Dedifferentiated amniotic fluid mesenchymal stem cell (primary cell): ENCODE data around the gene MACF1.
"Not testable (repeated sequence)": the region's sequence is repeated elsewhere in the genome, so short reads cannot be mapped to it uniquely, and the experiment has no call there.

ENCODE experiments used
- DNase-seq: peaks from one replicate; pipeline ENCODE4 v3.0.0-alpha.2; 2016; ENCODE audit errors: extremely low spot score

The MACF1 gene

DNA sequence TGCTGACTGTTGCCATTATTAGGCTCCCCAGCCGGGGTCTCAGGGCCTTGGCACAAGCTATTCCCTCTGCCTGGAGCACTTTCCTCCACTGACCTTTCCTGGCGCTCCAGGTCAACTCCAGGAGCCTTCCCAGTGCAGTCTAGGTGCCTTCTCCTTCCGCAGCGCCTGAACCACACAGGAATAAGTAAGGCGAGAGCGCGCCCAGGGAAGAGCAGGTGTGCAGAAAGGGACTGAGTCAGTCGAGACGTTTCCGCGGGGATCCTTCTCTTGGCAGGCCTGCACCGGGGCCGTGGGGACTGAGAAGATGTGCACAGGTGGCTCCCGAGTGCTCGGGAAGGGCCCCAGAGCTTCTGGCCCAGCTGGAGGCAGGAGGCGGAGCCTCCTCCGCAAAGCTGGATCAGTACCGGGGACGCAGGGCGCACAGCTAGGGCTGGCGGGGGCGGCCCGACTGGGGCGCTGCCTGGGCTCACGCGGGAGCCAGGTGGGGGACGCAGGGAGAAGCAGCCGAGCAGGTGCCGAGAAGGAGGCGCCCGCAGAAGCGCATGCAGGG is 286.2 kb downstream of the MACF1 start:
- no peak for DNase-seq

DNA sequence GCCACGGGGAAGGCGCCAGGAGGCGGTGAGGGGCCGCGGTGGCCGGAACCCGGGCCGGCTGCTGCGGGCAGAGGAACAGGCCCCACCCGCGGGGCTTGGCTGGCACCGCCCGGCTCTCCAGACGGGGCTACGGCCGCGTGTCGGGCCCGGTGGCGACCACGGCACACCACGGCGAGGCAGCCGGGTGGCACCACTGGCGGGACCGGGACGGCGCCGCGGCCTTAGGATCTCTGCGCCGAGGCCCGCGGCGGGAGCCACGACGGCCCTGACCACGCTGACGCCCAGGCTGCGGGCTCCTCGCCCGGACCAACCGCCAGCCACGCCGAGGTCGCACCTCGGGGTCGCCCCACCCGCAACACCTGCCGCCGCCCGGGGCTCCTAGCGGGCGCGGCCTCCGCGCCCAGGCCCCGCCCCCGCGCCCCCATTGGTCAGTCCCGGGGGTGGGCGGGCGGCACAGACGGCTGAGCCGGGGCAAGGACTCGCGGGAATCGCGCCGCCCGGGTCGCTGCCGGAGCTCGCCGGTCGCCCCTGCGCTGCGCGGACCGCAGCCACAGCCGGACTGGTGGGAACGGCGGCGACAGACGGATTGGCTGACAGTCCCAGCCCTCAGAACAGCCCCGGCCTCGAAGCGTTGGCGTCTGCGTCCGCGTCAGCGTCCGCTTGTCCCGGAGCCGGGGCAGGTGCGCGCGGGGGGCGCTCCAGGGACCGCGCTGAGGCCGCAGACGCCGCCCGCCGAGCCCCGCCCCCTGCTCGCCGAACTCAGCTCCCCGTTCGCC is 286.8 kb downstream of the MACF1 start, which contains the start of gene BMP8A:
BMP8A (plus strand) TSS at position 491 of the 776 bp plus-strand sequence. CDS start 356 bp downstream, outside the sequence.
- DNase-seq = no peak

DNA sequence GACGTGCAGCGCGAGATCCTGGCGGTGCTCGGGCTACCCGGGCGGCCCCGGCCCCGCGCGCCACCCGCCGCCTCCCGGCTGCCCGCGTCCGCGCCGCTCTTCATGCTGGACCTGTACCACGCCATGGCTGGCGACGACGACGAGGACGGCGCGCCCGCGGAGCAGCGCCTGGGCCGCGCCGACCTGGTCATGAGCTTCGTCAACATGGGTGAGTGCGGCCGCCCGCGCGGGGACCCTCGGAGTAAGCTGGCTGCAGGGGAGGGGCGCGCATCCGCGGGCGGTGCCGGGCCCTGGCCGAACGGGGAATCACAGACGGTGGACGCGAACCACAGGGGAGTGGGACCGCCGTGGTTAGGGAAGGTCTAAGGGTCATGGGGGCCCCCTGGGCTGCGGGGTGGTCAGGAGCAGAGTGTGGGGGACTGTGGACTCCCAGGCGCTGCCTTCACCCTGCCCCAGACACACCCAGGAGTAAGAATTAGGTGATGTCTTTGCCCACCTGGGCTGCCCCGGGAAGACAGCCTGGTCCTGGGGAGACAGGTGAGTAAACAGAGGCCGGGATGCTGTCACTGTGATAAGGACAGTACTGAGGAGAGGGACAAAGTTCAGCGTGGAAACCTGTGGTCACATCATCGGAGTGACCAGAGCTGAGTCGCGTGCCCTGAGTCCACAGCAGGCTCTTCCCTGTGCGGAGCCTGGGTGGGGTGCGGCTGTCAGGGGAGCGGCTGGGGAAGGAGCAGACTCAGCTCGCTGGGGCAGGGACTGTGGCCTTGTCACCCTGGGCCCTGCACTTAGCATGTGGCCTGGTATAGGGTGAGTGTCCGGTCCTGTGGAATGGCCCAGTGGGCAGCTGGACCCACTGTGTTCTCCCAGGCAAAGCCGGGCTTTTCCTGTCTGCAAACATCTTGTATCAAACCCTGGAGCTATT is 287.9 kb downstream of the MACF1 start:
- not testable (repeated sequence) for DNase-seq

DNA sequence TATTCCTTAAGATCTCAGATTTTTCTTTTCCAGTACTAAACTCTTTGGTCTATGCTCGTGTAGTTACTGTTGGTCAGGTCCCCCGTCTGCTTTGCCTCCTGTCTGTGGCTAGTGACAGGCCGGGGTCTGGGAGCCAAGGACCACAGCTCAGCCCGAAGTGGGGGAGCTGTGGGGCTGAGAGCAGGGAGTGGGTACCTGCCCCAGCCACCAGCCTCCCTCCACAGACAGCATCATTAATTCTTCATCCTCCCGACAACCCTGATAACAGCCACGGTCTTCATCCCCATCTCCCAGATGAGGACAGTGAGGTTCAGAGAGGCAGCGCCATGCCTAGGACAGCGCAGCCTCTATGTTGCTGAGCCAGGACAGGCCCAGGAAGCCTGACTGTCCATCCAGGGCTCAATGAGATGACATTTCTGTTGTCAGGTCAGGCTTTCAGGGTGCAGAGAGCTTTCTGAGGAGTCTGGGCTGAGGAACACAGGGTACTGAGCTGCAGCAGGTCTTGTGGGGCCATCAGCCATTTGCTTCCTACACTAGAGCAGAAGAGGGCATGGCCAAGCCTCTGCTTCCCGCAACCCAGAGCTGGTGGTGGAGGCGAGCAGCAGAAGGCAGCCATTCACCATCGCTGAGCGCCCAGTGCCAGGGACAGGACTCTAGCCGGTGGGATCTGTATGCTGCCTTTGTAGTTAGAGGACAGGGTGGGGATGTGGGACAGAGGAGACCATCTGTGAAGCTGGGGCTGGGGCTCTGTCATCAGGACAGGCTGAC is 288.7 kb downstream of the MACF1 start:
- DNase-seq = not testable (repeated sequence)

DNA sequence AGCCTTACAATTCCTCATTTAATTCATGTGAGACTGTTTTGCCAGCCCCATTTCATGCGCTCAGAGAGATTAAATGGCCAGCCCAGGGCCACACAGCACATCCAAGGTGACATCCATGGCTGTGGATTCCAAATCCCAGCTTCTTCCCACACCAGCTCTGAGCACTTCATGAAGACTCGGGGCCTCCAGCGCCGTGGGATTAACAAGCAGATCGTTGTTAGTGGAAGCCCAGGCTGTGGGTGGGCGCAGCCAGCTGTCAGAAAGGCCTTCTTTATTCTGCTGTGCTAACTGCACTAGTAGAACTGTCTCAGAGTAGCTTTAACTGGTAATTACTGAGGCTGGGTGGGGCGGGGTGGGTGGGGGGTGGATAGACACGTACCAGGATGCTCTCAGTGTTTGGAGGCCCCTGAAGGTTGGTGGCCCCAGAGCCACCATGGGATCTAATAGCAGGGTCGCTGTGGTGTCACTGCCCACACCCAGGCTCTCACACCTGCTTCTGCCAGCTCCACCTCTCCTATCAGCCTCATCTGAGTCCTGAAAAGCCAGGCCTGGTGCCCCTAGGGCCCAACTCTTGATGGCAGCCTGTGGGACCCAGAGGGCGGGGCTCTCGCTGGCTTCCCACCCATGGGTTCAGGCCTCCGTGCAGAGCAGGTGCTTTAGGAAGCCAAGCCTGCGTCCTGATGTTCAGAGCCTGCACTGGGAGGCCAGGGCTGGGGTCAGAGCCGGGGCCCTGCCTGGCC is 290.3 kb downstream of the MACF1 start:
- DNase-seq = no peak

DNA sequence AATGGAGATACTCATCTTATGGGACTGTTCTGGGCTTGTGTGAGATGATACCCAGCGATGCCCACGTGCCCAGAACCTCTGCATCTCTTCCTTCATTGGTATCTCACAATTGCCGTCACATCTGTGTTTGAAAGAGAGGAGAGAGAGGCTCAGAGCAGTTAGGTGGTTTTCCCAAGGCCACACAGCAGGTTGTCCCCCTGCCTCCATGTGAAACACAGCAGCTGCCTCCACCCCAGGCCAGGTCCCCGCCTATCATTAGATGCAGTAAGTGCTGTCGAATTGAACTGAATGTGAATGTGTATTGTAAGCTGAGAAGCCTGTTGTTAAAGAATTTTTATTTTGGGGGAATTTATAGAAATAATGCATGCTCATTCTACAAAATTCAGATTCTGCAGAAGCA is 292.0 kb downstream of the MACF1 start:
- DNase-seq = not testable (repeated sequence)

DNA sequence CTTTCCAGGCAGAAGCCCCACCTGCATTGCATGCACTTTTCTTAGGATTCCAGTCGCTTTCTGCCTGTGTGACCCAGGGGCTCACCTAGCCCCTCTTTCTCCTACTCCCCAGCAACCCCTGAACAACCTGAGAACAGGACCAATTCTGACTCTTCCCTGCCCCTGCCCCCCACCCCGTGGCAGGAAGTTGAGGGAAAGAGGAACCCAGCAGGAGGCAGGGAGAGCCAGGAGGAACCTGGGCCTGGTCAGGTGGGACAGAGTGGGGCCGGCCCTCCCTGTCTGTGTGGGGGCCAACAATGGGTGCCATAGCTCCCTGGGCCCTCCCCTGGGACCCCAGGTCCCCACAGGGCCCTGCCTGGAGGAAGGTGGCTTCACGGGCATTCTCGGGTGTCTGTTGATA is 293.1 kb downstream of the MACF1 start:
- DNase-seq = no peak

DNA sequence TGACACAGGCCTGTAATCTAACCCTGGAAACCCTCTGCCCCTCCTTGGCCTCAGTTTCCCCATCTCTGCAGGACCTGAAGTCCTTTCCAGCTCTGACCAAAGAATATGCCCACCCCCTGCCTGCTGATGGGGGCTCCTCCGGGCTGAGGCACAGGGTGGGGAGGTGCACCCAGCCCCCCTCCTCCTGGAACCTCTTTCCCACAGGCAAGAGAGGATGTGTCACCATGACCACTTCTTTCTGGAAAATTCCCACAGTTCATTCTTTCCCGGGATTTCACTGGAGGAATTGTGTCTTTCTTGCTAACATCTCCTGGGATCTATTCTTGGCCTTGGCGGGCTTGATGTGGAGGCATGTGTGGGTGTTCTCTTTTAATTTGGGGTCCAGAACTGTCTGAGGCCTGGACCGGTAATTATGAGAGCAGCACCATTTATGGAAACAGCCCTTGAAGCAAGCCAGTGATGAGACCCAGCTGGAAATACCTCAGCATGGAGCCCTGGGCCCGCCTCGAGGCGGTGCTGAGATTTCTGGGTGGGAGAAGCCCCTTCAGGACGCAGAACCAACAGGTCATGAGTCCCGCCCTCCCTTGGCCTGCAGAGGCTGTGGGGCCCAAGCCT is 293.7 kb downstream of the MACF1 start:
- DNase-seq = not testable (repeated sequence)

DNA sequence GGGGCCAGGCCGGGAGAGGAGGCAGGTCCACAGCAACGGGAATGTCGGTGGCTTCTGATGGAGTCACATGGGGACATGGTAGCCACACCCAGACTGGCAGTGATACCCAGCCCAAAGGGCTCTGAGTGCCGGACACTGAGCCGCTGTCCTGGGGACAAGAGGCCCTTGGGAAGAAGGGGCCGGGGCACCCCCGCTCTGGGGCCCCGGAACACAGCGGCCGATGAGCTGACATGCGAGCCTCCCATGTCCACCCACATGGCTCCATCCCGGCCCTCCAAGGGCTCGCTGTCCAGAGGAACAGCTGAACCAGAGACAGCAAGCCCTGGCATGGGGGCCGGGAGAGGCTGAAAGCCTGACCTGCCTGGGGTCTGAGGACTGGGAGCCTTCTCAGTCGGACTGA is 294.3 kb downstream of the MACF1 start:
- DNase-seq = not testable (repeated sequence)

DNA sequence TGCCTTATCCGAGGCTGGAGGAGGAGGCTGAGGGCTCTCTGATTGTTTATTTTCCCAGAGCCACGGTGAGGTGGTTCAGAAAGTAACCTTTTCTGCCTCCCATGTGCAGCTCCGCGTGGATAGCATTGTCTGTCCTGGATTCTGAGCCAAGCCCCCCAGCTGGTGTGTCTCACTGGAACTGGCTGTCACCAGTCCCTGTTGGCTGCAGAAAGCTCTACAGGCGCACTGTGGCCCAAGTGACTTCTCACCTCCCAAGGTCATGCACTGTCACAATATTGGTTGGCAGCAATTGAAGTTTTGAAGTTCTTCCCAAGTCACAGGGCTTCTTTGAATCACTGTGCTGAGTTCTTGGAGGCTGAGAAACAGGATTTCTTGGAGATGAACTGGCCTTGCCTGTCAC is 295.2 kb downstream of the MACF1 start:
- no peak for DNase-seq

DNA sequence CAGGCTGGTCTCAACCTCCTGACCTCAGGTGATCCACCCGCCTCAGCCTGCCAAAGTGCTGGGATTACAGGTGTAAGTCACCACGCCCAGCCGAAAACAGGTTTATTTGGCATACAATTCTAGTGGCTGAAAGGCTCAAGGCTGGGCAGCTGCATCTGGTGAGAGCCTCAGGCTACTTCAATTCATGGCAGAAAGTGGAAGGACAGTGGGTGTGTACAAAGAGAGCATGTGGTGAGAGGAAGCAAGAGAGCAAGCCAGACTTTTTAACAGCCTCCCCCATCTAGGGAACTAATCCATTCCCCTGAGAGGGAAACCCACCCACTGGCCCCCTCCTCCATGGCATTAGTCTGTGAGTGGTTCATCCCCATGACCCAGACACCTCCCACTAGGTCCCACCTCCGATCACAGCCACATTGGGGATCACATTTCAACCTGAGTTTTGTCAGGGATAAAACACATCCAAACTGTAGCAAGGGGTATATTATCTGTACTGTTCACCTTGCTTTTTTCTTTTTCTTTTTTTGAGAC is 296.4 kb downstream of the MACF1 start:
- no peak for DNase-seq

DNA sequence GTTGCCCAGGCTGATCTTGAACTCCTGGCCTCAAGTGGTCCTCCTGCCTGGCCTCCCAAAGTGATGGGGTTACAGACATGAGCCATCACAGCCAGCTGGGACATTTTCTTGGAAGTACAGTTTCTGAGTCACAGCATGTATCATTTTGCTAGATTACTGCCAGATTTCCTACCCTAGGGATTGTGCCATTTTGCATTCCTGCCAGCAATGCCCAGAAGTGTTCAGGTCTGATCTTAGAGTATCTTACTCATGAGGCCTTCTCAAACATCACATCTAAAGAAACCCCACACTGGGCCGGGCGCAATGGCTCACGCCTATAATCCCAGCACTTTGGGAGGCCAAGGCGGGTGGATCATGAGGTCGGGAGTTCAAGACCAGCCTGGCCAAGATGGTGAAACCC is 297.2 kb downstream of the MACF1 start:
- peak; percentile 45 for DNase-seq

DNA sequence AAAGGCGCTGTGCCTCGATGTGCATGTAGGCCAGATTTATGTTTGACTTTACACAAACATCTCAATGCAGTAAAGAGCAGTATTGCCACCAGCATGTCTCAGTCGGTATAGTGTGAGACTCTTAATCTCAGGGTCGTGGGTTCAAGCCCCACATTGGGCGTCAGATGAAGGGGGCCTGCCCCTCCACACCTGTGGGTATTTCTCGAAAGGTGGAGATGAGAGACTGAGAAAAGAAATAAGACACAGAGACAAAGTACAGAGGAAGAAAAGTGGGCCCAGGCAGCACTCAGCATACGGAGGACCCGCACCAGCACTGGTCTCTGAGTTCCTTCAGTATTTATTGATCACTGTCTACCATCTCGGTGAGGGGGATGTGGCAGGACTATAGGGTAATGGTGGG is 299.9 kb downstream of the MACF1 start:
- not testable (repeated sequence) for DNase-seq

DNA sequence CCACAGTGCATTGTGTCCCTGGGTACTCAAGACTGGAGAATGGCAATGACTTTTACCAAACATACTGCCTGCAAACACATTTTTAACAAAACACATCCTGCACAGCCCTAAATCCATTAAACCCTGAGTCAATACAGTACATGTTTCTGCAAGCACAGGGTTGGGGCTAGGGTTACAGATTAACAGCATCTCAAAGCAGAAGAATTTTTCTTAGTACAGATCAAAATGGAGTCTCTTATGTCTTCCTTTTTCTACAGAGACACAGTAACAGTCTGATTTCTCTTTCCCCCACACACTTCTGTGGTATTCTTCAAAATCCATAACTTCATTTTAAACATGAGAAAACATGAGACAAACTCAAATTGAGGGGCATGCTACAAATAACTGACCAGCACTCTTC is 300.8 kb downstream of the MACF1 start:
- no peak for DNase-seq

DNA sequence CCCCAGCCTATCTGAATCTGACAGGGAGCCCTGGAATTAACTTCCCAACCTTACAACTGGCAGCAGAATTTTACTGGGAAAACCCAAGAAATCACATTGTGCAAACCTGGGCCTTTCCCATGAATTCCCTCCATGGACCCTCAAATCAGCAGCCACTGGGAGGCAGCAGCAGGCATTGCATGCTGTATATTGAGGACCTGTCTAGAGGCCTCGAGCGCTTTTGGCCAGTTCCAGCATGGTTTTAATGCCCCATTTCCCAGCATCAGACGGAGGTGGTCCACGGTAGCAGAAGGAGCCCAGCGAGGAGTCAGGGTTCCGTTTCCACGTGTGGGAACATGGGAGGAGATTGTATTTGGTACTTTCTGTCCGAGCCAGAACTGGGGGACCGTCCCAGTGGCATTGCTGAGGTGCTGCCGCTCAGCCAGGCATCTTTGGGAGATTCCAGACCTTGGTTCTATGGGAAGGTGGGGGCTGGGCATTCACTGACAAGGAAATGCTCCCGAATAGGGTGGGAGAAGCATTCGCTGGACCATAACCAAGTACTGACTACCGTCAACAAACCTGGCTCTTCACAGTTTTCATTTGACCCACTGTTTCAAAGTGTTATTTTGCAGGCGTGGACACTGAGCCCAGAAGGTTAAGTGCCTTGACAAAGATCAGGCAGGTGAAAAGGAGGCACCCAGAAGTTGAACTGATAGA is 302.9 kb downstream of the MACF1 start:
- no peak for DNase-seq

DNA sequence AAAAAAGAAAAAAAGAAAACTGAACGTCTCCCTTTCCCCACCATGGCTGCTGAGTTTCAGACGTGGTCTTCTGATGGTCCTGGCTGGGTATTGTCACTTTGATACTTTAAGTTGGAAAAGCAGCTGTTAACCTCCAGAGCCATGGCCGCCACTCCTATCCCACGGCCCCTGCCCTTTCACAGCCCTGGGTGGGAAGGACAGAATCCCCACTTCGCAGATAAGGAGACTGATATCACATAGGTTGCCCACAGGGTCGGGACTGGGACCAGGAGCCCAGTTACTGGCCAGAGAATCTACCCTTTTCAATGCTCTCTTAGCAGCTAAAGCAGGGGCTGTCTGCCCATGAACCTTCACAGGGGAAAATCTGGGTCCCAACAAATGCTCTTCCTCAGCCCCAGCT is 303.8 kb downstream of the MACF1 start:
- no peak for DNase-seq

DNA sequence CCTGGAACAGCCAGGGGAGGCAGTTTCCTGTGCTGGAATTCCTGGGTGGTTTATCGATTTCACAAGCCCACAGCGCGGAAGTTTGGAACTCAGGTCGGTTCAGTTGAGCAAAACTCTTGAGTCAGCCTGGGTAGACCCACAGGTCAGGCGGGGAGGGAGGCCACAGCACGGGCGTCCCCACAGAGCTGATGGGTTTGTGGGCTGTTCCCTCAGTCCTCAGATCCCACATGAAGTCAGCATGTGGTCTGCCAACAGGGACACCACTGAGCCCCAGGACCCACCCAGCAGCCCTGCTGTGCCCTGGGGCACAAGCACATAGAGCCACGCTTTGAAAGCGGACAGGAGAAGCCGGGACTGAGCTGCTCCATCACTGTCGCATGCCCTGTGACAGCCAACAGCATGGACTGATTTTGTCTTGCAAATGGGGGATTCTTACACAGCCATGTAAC is 304.4 kb downstream of the MACF1 start:
- no peak for DNase-seq

DNA sequence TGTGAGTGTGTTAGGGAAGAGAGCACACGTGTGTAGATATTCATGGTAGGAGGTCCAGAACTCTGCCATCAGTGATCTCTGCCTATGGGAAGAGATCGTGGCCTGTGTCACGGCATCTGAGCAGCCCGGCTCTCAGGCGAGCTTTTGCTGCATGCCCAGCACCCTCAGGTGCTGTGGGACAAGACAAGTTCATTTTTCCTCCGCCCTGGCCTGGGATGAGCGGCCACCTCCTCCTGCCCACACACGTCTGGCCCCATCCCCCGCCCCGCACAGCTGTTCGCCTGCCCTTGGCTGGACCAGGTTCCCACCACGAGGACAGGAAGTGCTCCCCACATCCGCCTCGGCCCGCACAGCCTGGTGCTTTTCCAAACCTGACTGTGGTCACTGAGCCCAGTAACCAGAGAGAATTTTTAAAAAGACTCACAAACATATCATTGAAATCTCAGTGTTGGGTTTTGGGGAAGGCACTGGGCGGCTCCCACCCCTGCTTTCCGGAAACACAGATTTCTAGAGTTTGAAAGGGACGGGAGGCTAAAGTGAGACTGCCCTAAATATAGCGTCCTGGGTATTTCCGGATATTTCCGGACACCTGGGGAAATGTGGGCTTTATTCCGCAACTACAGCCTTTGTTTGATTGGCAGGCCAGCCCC is 305.0 kb downstream of the MACF1 start:
- DNase-seq = no peak

DNA sequence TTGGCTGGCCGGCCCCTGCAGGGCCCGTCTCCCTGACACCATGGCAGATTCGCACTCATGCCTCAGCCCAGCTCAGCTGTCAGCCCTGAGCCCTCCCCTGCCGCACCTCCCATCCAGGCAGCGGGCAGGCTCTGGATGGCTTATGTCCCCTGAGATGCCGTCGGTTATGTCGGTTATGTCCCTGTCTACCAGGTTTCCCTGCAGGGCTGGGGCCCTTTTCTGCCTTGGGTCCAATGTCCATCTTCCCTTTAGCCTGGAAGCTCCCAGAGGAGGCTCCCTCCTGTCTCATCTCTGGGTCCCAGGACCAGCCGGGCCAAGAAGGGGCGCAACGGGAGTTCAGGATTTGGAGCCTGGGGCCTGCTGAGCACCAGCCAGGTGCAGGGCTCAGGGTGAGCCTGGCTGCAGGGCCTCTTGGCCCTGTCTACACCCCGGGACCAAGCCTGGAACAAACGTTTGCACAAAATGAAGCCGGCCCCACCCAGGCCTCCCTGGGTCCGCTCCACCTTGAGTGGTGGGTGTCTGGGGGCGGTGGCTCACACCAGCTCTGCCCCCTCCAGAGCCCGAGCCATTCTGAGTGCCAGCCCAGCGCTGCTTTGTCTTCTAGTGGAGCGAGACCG is 306.2 kb downstream of the MACF1 start:
- not testable (repeated sequence) for DNase-seq
